ENCODE results near the gene PTPRN2.
"Not testable (repeated sequence)": the region's sequence is repeated elsewhere in the genome, so short reads cannot be mapped to it uniquely, and the experiment has no call there.

PTPRN2 gene

DNA sequence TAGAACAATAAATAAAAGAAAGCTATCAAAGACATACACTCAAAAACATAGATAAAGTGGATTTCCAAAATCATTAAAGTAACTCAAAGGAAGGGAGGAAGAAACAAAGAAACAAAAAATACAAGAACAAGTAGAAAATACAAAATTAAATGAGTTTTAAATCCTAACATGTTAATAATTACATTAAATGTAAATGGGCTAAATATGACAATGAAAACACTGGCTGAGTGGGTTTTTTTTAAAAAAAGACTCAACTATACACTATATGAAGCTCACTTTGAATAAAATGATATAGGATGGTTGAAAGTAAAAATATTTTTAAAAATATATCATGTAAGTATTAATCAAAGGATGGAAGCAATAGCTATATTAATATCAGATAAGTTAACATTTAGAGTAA, 371.4 kb downstream of the PTPRN2 start:
- H3K4me3 ChIP-seq (ENCODE audit: low read depth, low read length): no peak overlapping the region
- no peak for TF ChIP-seq CTCF (IDR thresholded peaks at IDR 0.05; ENCODE audit: low read depth, low read length)

DNA sequence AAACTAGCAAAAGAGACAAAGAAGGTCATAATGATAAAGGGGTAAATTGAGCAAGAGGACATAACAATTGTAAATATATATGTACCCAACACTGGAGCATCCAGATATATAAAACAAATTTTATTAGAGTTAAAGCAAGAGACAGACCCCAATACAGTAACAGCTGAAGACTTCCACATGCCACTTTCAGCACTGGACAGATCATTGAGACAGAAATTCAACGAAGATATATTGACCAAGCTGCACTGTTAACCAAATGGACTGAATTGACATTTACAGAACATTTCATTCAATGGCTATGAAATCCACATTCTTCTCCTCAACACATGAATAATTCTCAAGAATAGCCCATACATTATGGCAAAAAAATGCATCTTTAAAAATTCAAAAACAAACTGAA, 378.2 kb downstream of the PTPRN2 start:
- no peak for TF ChIP-seq CTCF (IDR thresholded peaks at IDR 0.05; ENCODE audit: low read depth, low read length)

DNA sequence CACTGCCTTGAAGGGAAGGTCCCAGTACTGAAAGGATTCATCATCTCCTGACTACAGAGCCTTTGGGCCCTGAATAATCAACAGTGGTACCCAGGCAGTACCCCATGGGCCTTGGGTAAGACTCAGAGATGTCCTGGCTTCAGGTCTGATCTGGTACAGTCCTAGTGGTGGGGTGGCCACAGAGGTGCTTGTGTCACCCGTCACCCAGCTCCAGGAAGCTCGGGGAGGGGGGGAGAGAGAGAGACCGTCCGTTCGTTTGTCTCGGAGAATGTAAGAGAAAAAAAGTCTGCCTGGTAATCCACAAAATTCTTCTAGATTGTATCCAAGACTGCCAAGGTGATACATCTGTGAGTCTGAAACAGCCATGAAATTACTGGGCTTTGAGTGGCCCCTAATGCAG, 381.3 kb downstream of the PTPRN2 start:
- TF ChIP-seq CTCF (IDR thresholded peaks at IDR 0.05; ENCODE audit: low read depth, low read length): no peak
- no peak overlapping the region for H3K4me3 ChIP-seq (ENCODE audit: low read depth, low read length)

More for the DNA sequence above, 378.2 kb downstream of the PTPRN2 start:
- H3K4me3 ChIP-seq (ENCODE audit: low read depth, low read length): no peak overlapping the region

GRCh38 chr7:158204453-158204852, 383.2 kb downstream of the PTPRN2 start:
- TF ChIP-seq CTCF (IDR thresholded peaks at IDR 0.05; ENCODE audit: low read depth, low read length): no peak
- H3K4me3 ChIP-seq (ENCODE audit: low read depth, low read length): no peak overlapping the region

GRCh38 chr7:158203948-158204347, 383.7 kb downstream of the PTPRN2 start:
- not testable (repeated sequence) for H3K4me3 ChIP-seq (ENCODE audit: low read depth, low read length)

GRCh38 chr7:158194365-158194900, 393.2 kb downstream of the PTPRN2 start:
- no peak for TF ChIP-seq CTCF (IDR thresholded peaks at IDR 0.05; ENCODE audit: low read depth, low read length)
- no peak overlapping the region for H3K4me3 ChIP-seq (ENCODE audit: low read depth, low read length)

GRCh38 chr7:158193446-158193845, 394.2 kb downstream of the PTPRN2 start:
- no peak for TF ChIP-seq CTCF (IDR thresholded peaks at IDR 0.05; ENCODE audit: low read depth, low read length)
- no peak overlapping the region for H3K4me3 ChIP-seq (ENCODE audit: low read depth, low read length)

DNA sequence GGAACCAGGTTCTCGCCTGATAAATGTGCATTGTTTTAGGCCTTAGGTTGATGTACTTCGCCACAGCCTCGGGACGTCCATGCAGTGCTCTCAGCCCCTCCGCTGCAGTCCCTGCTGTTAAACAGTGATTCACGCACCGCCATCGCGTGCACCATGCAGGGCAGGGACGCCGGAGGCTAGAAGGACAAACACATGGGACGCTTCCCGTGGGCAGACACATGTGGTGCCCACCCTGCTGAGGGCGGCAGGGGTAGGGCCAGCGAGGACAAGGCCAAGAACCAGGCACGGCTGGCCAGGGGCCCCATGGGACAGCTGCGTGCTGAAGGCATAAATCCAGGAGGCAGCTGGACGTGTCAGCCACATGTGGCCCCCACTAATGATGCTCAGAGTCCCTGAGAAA, 394.7 kb downstream of the PTPRN2 start:
- no peak overlapping the region for H3K4me3 ChIP-seq (ENCODE audit: low read depth, low read length)
- TF ChIP-seq CTCF (IDR thresholded peaks at IDR 0.05; ENCODE audit: low read depth, low read length): no peak

All from WI38 (cell line).